Posterior cingulate gyrus (tissue), 11 donors: ENCODE results near the gene EIF6.
A peak's percentile ranks its signal among the peaks of the same experiment; 100 is the strongest.

ENCODE experiments used
- DNase-seq, 10 donors: peaks; one replicate each; pipeline versions ENCODE4 v3.0.0 to v3.0.0-alpha.2; 2020 to 2021; ENCODE audit warnings: mixed read lengths in 3 of 10
- intact Hi-C: fragments of 100-400 bp; cut with DNase I; formaldehyde crosslinking; loops from one replicate; pipeline ENCODE4 v1.15.1; 2023

The EIF6 gene

GRCh38 chr20:35296101-35296554 is 11.6 kb upstream of the EIF6 start:
- intact Hi-C loops = no loop called here
- peak in 2 of 10 donors; percentile 24 to 61 for DNase-seq

GRCh38 chr20:35295674-35296073 is 11.1 kb upstream of the EIF6 start:
- peak in 2 of 10 donors; percentile 24 to 63 for DNase-seq
- intact Hi-C loops = no loop called here

- DNase-seq = no peak
- intact Hi-C loops = no loop called here
These were observed 10.5 kb upstream of the EIF6 start for GRCh38 chr20:35295058-35295457.

- peak in 2 of 10 donors; percentile 15 to 46 for DNase-seq
- intact Hi-C loops = no loop called here
These were observed 9.7 kb upstream of the EIF6 start for GRCh38 chr20:35294293-35294685.

GRCh38 chr20:35293303-35294292 is 9.0 kb upstream of the EIF6 start:
- peak in 2 of 10 donors; percentile 14 to 52 for DNase-seq
- intact Hi-C loops = no loop called here

- peak in 2 of 10 donors; percentile 55 to 67 for DNase-seq
- intact Hi-C loops = no loop called here
These were observed 8.1 kb upstream of the EIF6 start for GRCh38 chr20:35292504-35293285.

- intact Hi-C loops = no loop called here
These were observed 7.3 kb upstream of the EIF6 start, which contains the start of gene FAM83C for GRCh38 chr20:35291654-35292503. Gene FAM83C, minus strand, starts transcription at chr20:35292425. Its CDS starts 121 bp downstream, at chr20:35292304.

GRCh38 chr20:35290887-35291417 is 6.4 kb upstream of the EIF6 start:
- DNase-seq = peak in 2 of 10 donors; percentile 51 to 65
- intact Hi-C loops = no loop called here

More at GRCh38 chr20:35291654-35292503, 7.3 kb upstream of the EIF6 start, which contains the start of gene FAM83C:
- DNase-seq = peak in 2 of 10 donors; percentile 69 to 72

GRCh38 chr20:35290186-35290886 is 5.8 kb upstream of the EIF6 start:
- intact Hi-C loops = no loop called here
- peak in 1 of 10 donors; percentile 28 for DNase-seq

GRCh38 chr20:35288325-35289060 is 3.9 kb upstream of the EIF6 start:
- intact Hi-C loops = no loop called here
- DNase-seq = peak in 1 of 10 donors; percentile 54

GRCh38 chr20:35287509-35288324 is 3.1 kb upstream of the EIF6 start:
- intact Hi-C loops = no loop called here
- DNase-seq = peak in 2 of 10 donors; percentile 36 to 48

- peak in 1 of 10 donors; percentile 74 for DNase-seq
- intact Hi-C loops = no loop called here
These were observed 2.4 kb upstream of the EIF6 start for GRCh38 chr20:35286899-35287508.

GRCh38 chr20:35286077-35286898 is 1.7 kb upstream of the EIF6 start:
- DNase-seq = peak in 2 of 10 donors; percentile 66 to 69

GRCh38 chr20:35285806-35286076 is 1.2 kb upstream of the EIF6 start:
- intact Hi-C loops = no loop called here
- DNase-seq = no peak

More at GRCh38 chr20:35286077-35286898, 1.7 kb upstream of the EIF6 start:
- intact Hi-C loops = no loop called here

- intact Hi-C loops = no loop called here
- DNase-seq = peak in 3 of 10 donors; percentile 15 to 69 (median 26)
These were observed 627 bp upstream of the EIF6 start for GRCh38 chr20:35284992-35285805.
